H9 (cell line): ENCODE measurements around the gene TICRR. TPM values are rescaled to one million over a fixed set of nuclear protein-coding genes. Genes with fewer than 3 reads are reported as not detected.

Experiments used
- DNase-seq: peaks from one replicate; pipeline ENCODE4 v3.0.0-alpha.2; 2017
- H2AFZ ChIP-seq: one replicate; pipeline ENCODE4 v1.6.1; 2013; ENCODE audit warnings: mild to moderate bottlenecking, low read length, control low read depth, moderate library complexity
- H2AK5ac ChIP-seq: 2 replicates; pipeline ENCODE4 v1.6.1; 2013; ENCODE audit warnings: low read length, control low read depth, mixed read lengths; ENCODE audit not compliant: insufficient read length
- H2BK120ac ChIP-seq: one replicate; pipeline ENCODE4 v1.6.1; 2013; ENCODE audit warnings: low read depth, mild to moderate bottlenecking, low read length, control low read depth, inconsistent platforms; ENCODE audit not compliant: poor library complexity, severe bottlenecking
- H2BK12ac ChIP-seq: 2 replicates; pipeline ENCODE4 v1.6.1; 2013; ENCODE audit warnings: low read length, control low read depth, mixed read lengths, low read depth; ENCODE audit not compliant: insufficient read length
- H2BK15ac ChIP-seq: 2 replicates; pipeline ENCODE4 v1.6.1; 2013; ENCODE audit warnings: low read depth, low read length, control low read depth
- H2BK20ac ChIP-seq: one replicate; pipeline ENCODE4 v1.6.1; 2013; ENCODE audit warnings: low read depth, mild to moderate bottlenecking, low read length, control low read depth, inconsistent platforms; ENCODE audit not compliant: poor library complexity, severe bottlenecking
- H2BK5ac ChIP-seq: 2 replicates; pipeline ENCODE4 v1.6.1; 2013; ENCODE audit warnings: low read length, control low read depth, mixed read lengths; ENCODE audit not compliant: insufficient read length
- H3K14ac ChIP-seq: 2 replicates; pipeline ENCODE4 v1.6.1; 2013; ENCODE audit warnings: low read length, control low read depth; ENCODE audit not compliant: insufficient read depth
- H3K18ac ChIP-seq: 2 replicates; pipeline ENCODE4 v1.6.1; 2013; ENCODE audit warnings: low read depth, mild to moderate bottlenecking, mixed read lengths, low read length, control low read depth; ENCODE audit not compliant: insufficient read length
- H3K23ac ChIP-seq: 2 replicates; pipeline ENCODE4 v1.6.1; 2013; ENCODE audit warnings: low read length, control low read depth, mixed read lengths, low read depth; ENCODE audit not compliant: insufficient read length
- H3K23me2 ChIP-seq: 2 replicates; pipeline ENCODE4 v1.6.1; 2013; ENCODE audit warnings: low read depth, mild to moderate bottlenecking, mixed read lengths, low read length, control low read depth; ENCODE audit not compliant: insufficient read length, poor library complexity, severe bottlenecking
- H3K27ac ChIP-seq: 2 replicates; pipeline ENCODE4 v1.5.1; 2013; ENCODE audit warnings: low read length, control low read depth, mixed read lengths, low read depth; ENCODE audit not compliant: insufficient read length
- H3K27me3 ChIP-seq: 2 replicates; pipeline ENCODE4 v1.6.1; 2013; ENCODE audit warnings: low read length, control low read depth, inconsistent platforms; ENCODE audit not compliant: insufficient read depth
- H3K4ac ChIP-seq: 2 replicates; pipeline ENCODE4 v1.6.1; 2013; ENCODE audit warnings: low read depth, mild to moderate bottlenecking, control low read depth, inconsistent platforms, low read length, moderate library complexity
- H3K4me1 ChIP-seq: 2 replicates; pipeline ENCODE4 v1.6.1; 2013; ENCODE audit warnings: low read length, control low read depth, inconsistent platforms; ENCODE audit not compliant: insufficient read depth
- H3K4me2 ChIP-seq: 2 replicates; pipeline ENCODE4 v1.6.1; 2013; ENCODE audit warnings: low read length, control low read depth, mixed read lengths; ENCODE audit not compliant: insufficient read length, insufficient read depth
- H3K56ac ChIP-seq: 2 replicates; pipeline ENCODE4 v1.6.1; 2013; ENCODE audit warnings: low read depth, mild to moderate bottlenecking, mixed read lengths, low read length, control low read depth; ENCODE audit not compliant: insufficient read length
- H3K79me1 ChIP-seq: 2 replicates; pipeline ENCODE4 v1.6.1; 2013; ENCODE audit warnings: low read depth, mild to moderate bottlenecking, moderate library complexity, low read length, control low read depth, inconsistent platforms; ENCODE audit not compliant: insufficient read depth, poor library complexity, severe bottlenecking
- H3K79me2 ChIP-seq: 2 replicates; pipeline ENCODE4 v1.6.1; 2013; ENCODE audit warnings: low read length, control low read depth, inconsistent platforms; ENCODE audit not compliant: insufficient read depth
- H3K9ac ChIP-seq: 2 replicates; pipeline ENCODE4 v1.6.1; 2013; ENCODE audit warnings: low read length, control low read depth, mixed read lengths; ENCODE audit not compliant: insufficient read length; ENCODE audit errors: extremely low read depth
- H3K9me3 ChIP-seq: one replicate; pipeline ENCODE4 v1.6.1; 2013; ENCODE audit warnings: low read depth, low read length, inconsistent platforms; ENCODE audit not compliant: control insufficient read depth
- H3T11ph ChIP-seq: one replicate; pipeline ENCODE4 v1.6.1; 2013; ENCODE audit warnings: mild to moderate bottlenecking, low read length, control low read depth, inconsistent platforms
- H4K20me1 ChIP-seq: one replicate; pipeline ENCODE4 v1.6.1; 2013; ENCODE audit not compliant: control insufficient read depth, insufficient read length, insufficient read depth
- H4K5ac ChIP-seq: 2 replicates; pipeline ENCODE4 v1.6.1; 2013; ENCODE audit warnings: low read depth, mild to moderate bottlenecking, mixed read lengths, low read length, control low read depth; ENCODE audit not compliant: insufficient read length
- H4K8ac ChIP-seq: replicated peaks from 2 replicates; pipeline ENCODE4 v1.6.1; 2013; ENCODE audit warnings: low read length, control low read depth, mixed read lengths, low read depth; ENCODE audit not compliant: insufficient read length
- H4K91ac ChIP-seq: 2 replicates; pipeline ENCODE4 v1.6.1; 2013; ENCODE audit warnings: low read depth, mild to moderate bottlenecking, moderate library complexity, mixed read lengths, low read length, control low read depth; ENCODE audit not compliant: insufficient read length
- H3K27ac Mint-ChIP-seq, 3 experiments: 2 replicates in 2 of 3; 3 replicates in 1 of 3; pipeline ENCODE4 v1.8.0; 2020 to 2021; ENCODE audit warnings: mixed read lengths in 3 of 3, mild to moderate bottlenecking in 1 of 3, moderate library complexity in 1 of 3
- H3K27me3 Mint-ChIP-seq: 2 replicates; pipeline ENCODE4 v1.8.0; 2021; ENCODE audit warnings: low read depth, mild to moderate bottlenecking, moderate library complexity, mixed read lengths
- H3K36me3 Mint-ChIP-seq, 3 experiments: 2 replicates in 2 of 3; 3 replicates in 1 of 3; pipeline ENCODE4 v1.8.0; 2020 to 2021; ENCODE audit warnings: low read depth in 3 of 3, mixed read lengths in 3 of 3; ENCODE audit not compliant: insufficient read depth in 1 of 3
- H3K4me1 Mint-ChIP-seq, 2 experiments: 2 replicates each; pipeline ENCODE4 v1.8.0; 2020; ENCODE audit warnings: mixed read lengths in 2 of 2
- H3K4me3 Mint-ChIP-seq, 2 experiments: 2 replicates in 1 of 2; 3 replicates in 1 of 2; pipeline ENCODE4 v1.8.0; 2020 to 2021; ENCODE audit warnings: mild to moderate bottlenecking in 2 of 2, mixed read lengths in 2 of 2, moderate library complexity in 1 of 2
- H3K9me3 Mint-ChIP-seq, 2 experiments: 2 replicates in 1 of 2; 3 replicates in 1 of 2; pipeline ENCODE4 v1.8.0; 2020; ENCODE audit warnings: mild to moderate bottlenecking in 2 of 2, mixed read lengths in 2 of 2, moderate library complexity in 1 of 2
- WGBS: extraction: QIAGEN DNeasy Blood & Tissue Kit; methylation state at CpG from one replicate; pipeline ENCODE4 v1.1.7; 2013; ENCODE audit warnings: missing lambda C conversion rate, low lambda C conversion rate, mixed read lengths; ENCODE audit not compliant: insufficient read length; ENCODE audit errors: extremely low coverage; 5-methylcytosine and 5-hydroxymethylcytosine counted together
- total RNA-seq: library from RNA; stranded (reverse); gene quantifications from 2 replicates; pipeline ENCODE4 v1.2.1, GENCODE V29; 2021
- TF ChIP-seq, protein P1 (sequence below): fragments of 200-600 bp; sonication (generic); conservative IDR thresholded peaks from 3 replicates; pipeline ENCODE4 v1.8.0; 2021; ENCODE audit warnings: antibody characterized with exemption, mild to moderate bottlenecking

The TICRR gene
- total RNA-seq, 1 experiment from 2014 or later, result 26.0 TPM

DNA sequence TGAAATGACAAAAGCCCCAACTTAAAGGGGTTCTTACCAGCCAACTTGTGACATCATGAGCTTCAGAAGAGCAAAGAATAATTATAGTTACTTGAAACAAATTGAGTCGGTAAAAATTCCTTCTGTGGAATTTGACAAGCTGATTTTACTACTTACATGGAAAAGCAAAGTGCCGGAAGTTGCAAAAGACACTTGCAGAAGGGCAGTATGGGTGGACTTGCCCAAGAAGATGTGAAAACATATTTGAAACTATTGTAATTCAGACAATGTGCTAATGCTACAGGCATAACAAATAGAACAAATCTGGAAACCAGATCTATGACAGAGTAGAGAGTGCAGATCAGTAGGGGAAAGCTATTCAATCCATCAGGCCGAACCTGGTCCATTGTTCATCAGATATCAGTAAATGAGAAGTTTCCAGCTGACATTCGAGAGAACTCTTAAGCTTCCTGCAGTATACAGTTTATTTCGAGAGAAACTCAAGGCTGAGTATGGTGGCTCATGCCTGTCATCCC, 82.5 kb downstream of the TICRR start:
- Histone ChIP-seq H3K27ac (no peak overlapping the region), H2AFZ (no peak overlapping the region), H3K79me2 (no peaks in the 10 kb centered on the region), H3K23me2 (peaks cover 6% of the 10 kb centered on the region), H3K9me3 (no peaks in the 10 kb centered on the region), H3K4me2 (no peak overlapping the region), H4K5ac (no peak overlapping the region), H3K14ac (no peak overlapping the region), H2BK20ac (no peak overlapping the region), H3T11ph (no peak overlapping the region), H2AK5ac (no peak overlapping the region), H4K8ac (no peak overlapping the region), H3K23ac (no peak overlapping the region), H3K4me1 (no peaks in the 10 kb centered on the region), H4K20me1 (no peaks in the 10 kb centered on the region), H3K18ac (no peak overlapping the region), H2BK12ac (no peak overlapping the region), H3K27me3 (no peaks in the 10 kb centered on the region; the same call in 1 of the 2 replicates), H3K4ac (no peak overlapping the region), H2BK120ac (no peak overlapping the region), H2BK15ac (no peak overlapping the region), H2BK5ac (no peak overlapping the region), H4K91ac (no peak overlapping the region), H3K56ac (no peak overlapping the region), H3K9ac (no peak overlapping the region), H3K79me1 (no peaks in the 10 kb centered on the region)
- WGBS, result no CpG with 5 or more reads among the region's 5 CpGs
- Mint-ChIP-seq H3K9me3 (no peaks in the 10 kb centered on the region), H3K4me3 (no peak overlapping the region), H3K27ac (no peak overlapping the region), H3K4me1 (peaks cover 6 to 15% of the 10 kb centered on the region in 2 experiments), H3K36me3 (peaks cover 4 to 6% (median 5%) of the 10 kb centered on the region in 3 experiments), H3K27me3 (peaks cover 37% of the 10 kb centered on the region)
- no peak for DNase-seq
- TF ChIP-seq, protein P1, sequence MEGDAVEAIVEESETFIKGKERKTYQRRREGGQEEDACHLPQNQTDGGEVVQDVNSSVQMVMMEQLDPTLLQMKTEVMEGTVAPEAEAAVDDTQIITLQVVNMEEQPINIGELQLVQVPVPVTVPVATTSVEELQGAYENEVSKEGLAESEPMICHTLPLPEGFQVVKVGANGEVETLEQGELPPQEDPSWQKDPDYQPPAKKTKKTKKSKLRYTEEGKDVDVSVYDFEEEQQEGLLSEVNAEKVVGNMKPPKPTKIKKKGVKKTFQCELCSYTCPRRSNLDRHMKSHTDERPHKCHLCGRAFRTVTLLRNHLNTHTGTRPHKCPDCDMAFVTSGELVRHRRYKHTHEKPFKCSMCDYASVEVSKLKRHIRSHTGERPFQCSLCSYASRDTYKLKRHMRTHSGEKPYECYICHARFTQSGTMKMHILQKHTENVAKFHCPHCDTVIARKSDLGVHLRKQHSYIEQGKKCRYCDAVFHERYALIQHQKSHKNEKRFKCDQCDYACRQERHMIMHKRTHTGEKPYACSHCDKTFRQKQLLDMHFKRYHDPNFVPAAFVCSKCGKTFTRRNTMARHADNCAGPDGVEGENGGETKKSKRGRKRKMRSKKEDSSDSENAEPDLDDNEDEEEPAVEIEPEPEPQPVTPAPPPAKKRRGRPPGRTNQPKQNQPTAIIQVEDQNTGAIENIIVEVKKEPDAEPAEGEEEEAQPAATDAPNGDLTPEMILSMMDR, result no peak
